DOHH2 (cell line): ENCODE results near the gene ZMIZ2.

ENCODE experiments used
- H3F3A ChIP-seq: fragments of 200-600 bp; sonication (generic), shearing (Covaris generic); 2 replicates; pipeline ENCODE4 v1.6.0; 2016; ENCODE audit warnings: antibody characterized with exemption, mild to moderate bottlenecking; ENCODE audit not compliant: control insufficient read depth, insufficient read depth
- H3K27ac ChIP-seq: fragments of 200-600 bp; sonication (generic); 2 replicates; pipeline ENCODE4 v1.5.1; 2014; ENCODE audit warnings: low read depth, mild to moderate bottlenecking, low read length, moderate library complexity
- H3K27me3 ChIP-seq: fragments of 200-600 bp; sonication (generic); 2 replicates; pipeline ENCODE4 v1.6.1; 2014; ENCODE audit warnings: mild to moderate bottlenecking, low read length, mixed read lengths; ENCODE audit not compliant: control insufficient read depth
- H3K36me3 ChIP-seq: fragments of 200-600 bp; sonication (generic); 2 replicates; pipeline ENCODE4 v1.6.1; 2014; ENCODE audit warnings: mild to moderate bottlenecking, low read length, moderate library complexity, mixed read lengths; ENCODE audit not compliant: control insufficient read depth
- H3K4me1 ChIP-seq: fragments of 200-600 bp; sonication (generic); 2 replicates; pipeline ENCODE4 v1.6.1; 2014; ENCODE audit warnings: mild to moderate bottlenecking, low read length, mixed read lengths; ENCODE audit not compliant: control insufficient read depth
- H3K4me2 ChIP-seq: fragments of 200-600 bp; sonication (generic); 2 replicates; pipeline ENCODE4 v1.6.0; 2014; ENCODE audit warnings: mild to moderate bottlenecking, low read length, moderate library complexity
- H3K4me3 ChIP-seq: fragments of 200-600 bp; sonication (generic); 2 replicates; pipeline ENCODE4 v1.5.1; 2014; ENCODE audit warnings: mild to moderate bottlenecking, low read length, mixed read lengths
- H3K79me2 ChIP-seq: fragments of 200-600 bp; sonication (generic); 2 replicates; pipeline ENCODE4 v1.6.1; 2014; ENCODE audit warnings: mild to moderate bottlenecking, low read length, mixed read lengths; ENCODE audit not compliant: control insufficient read depth
- H3K9me2 ChIP-seq: fragments of 200-600 bp; sonication (generic); replicated peaks from 2 replicates; pipeline ENCODE4 v1.6.1; 2014; ENCODE audit warnings: mild to moderate bottlenecking, low read length, mixed read lengths; ENCODE audit not compliant: control insufficient read depth
- H3K9me3 ChIP-seq: fragments of 200-600 bp; sonication (generic); 2 replicates; pipeline ENCODE4 v1.6.1; 2014; ENCODE audit warnings: antibody characterized with exemption, low read length, mixed read lengths; ENCODE audit not compliant: control insufficient read depth, insufficient read depth
- H4K20me1 ChIP-seq: fragments of 200-600 bp; sonication (generic); 2 replicates; pipeline ENCODE4 v1.6.0; 2014; ENCODE audit warnings: low read depth, mild to moderate bottlenecking, antibody characterized with exemption, low read length, moderate library complexity; ENCODE audit not compliant: control insufficient read depth, insufficient read depth
- CTCF ChIP-seq: fragments of 200-600 bp; sonication (generic); IDR thresholded peaks from one replicate; pipeline ENCODE4 v1.5.1; 2014; ENCODE audit warnings: antibody characterized with exemption, mild to moderate bottlenecking, low read depth, low read length; ENCODE audit not compliant: poor library complexity, severe bottlenecking
- EZH2phosphoT487 ChIP-seq: fragments of 200-600 bp; sonication (generic); IDR thresholded peaks from 2 replicates; pipeline ENCODE4 v1.6.1; 2017; ENCODE audit warnings: borderline replicate concordance, mild to moderate bottlenecking, antibody characterized with exemption, low read length, moderate library complexity, mixed read lengths

ZMIZ2 gene

GRCh38 chr7:44768628-44769371 is 20.2 kb downstream of the ZMIZ2 start:
- Histone ChIP-seq H3K9me2 (no peaks in the 10 kb centered on the region), H3K9me3 (no peaks in the 10 kb centered on the region), H4K20me1 (no peaks in the 10 kb centered on the region), H3K36me3 (peaks cover 45% of the 10 kb centered on the region), H3F3A (peaks cover 5% of the 10 kb centered on the region; the same call in 1 of the 2 replicates), H3K4me3 (no peak overlapping the region), H3K4me1 (peaks cover 6% of the 10 kb centered on the region), H3K27ac (no peak overlapping the region), H3K79me2 (no peaks in the 10 kb centered on the region), H3K27me3 (no peaks in the 10 kb centered on the region), H3K4me2 (no peak overlapping the region)
- TF ChIP-seq CTCF (no peak), EZH2phosphoT487 (no peak)

- Histone ChIP-seq H3K36me3 (peaks cover 39% of the 10 kb centered on the region), H4K20me1 (no peaks in the 10 kb centered on the region), H3K79me2 (no peaks in the 10 kb centered on the region), H3K4me1 (peaks cover 6% of the 10 kb centered on the region), H3F3A (peaks cover 5% of the 10 kb centered on the region; the same call in 1 of the 2 replicates), H3K27ac (no peak overlapping the region), H3K27me3 (no peaks in the 10 kb centered on the region), H3K9me3 (no peaks in the 10 kb centered on the region), H3K9me2 (no peaks in the 10 kb centered on the region), H3K4me3 (no peak overlapping the region), H3K4me2 (no peak overlapping the region)
- TF ChIP-seq CTCF (no peak), EZH2phosphoT487 (no peak)
These were observed 20.7 kb downstream of the ZMIZ2 start for GRCh38 chr7:44769376-44769775.

DNA sequence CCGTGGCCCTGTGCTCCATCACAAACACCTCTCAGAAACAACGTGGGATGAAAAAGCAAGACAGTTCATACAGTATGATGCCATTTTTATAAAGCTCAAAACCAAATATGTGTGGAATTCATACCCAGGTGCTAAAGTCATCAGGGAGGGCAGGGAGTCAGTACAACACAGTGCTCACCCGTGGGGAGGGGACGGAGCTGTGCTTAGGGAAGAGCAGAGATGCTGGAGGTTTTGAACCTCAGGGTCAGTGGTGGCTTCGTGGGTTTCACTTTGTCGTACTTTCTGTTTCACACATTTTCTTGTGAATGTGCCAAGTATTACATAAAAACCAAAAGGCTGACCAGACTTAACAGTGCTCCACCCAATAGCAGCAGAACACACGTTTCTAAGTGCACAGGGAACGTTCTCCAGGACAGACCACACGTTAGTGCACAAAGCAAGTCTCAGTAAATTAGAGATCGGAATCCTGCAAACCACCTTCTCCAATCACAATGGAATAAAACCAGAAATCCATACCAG is 21.2 kb downstream of the ZMIZ2 start:
- H3K36me3 ChIP-seq: peaks cover 34% of the 10 kb centered on the region
- H3K4me1 ChIP-seq: peaks cover 6% of the 10 kb centered on the region
- no peaks in the 10 kb centered on the region for H3K79me2 ChIP-seq
- H3K9me2 ChIP-seq: no peaks in the 10 kb centered on the region
- H3K4me2 ChIP-seq: no peak overlapping the region
- H4K20me1 ChIP-seq: no peaks in the 10 kb centered on the region
- peaks cover 5% of the 10 kb centered on the region; the same call in 1 of the 2 replicates for H3F3A ChIP-seq
- no peak overlapping the region for H3K27ac ChIP-seq
- no peak overlapping the region for H3K4me3 ChIP-seq
- no peaks in the 10 kb centered on the region for H3K9me3 ChIP-seq
- no peak for TF ChIP-seq EZH2phosphoT487
- no peak for TF ChIP-seq CTCF
- no peaks in the 10 kb centered on the region for H3K27me3 ChIP-seq
